Muscle of arm (tissue), 14 donors: ENCODE results near the gene FAAP20. TPM values are rescaled to one million over a fixed set of nuclear protein-coding genes. Genes with fewer than 3 reads are reported as not detected.

Experiments used
- DNase-seq: peaks from one replicate; pipeline ENCODE4 v3.0.0-alpha.2; 2013
- long read RNA-seq, 11 donors: transcript quantifications; one replicate each; lab custom pipeline, GENCODE V29; 2026
- polyA plus RNA-seq, 12 donors: library from polyadenylated mRNA; unstranded; fragments of 120-200 nt; gene quantifications; one replicate each; pipeline ENCODE4 v1.2.1, GENCODE V29; 2013; ENCODE audit not compliant: insufficient read length in 12 of 12

The FAAP20 gene, protein sequence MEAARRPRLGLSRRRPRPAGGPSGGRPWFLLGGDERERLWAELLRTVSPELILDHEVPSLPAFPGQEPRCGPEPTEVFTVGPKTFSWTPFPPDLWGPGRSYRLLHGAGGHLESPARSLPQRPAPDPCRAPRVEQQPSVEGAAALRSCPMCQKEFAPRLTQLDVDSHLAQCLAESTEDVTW
- 10 to 100 TPM in 11 of 12 donors, not detected in 1; 21.5 to 81.7 (median 26.8) TPM for polyA plus RNA-seq
- long read RNA-seq, donor 1, full-length matches to known transcripts: 33 of 40 reads
- long read RNA-seq, donor 1, partial matches to known transcripts: 7 of 40 reads
- long read RNA-seq, donor 1, other reads (novel, unspliced or antisense): 0 of 40 reads
- long read RNA-seq, donor 2, transcript FAAP20-202 (4 exons, 729 nt): major isoform, 19 of 24 reads
- long read RNA-seq, donor 2, partial matches to known transcripts: 0 of 24 reads
- long read RNA-seq, donor 2, other reads (novel, unspliced or antisense): 0 of 24 reads
- long read RNA-seq, donor 3, transcript FAAP20-202 (4 exons, 729 nt): major isoform, 5 of 17 reads
- long read RNA-seq, donor 3, partial matches to known transcripts: 9 of 17 reads
- long read RNA-seq, donor 3, other reads (novel, unspliced or antisense): 0 of 17 reads
- long read RNA-seq, donor 4, transcript FAAP20-202 (4 exons, 729 nt): major isoform, 8 of 10 reads
- long read RNA-seq, donor 4, partial matches to known transcripts: 0 of 10 reads
- long read RNA-seq, donor 4, other reads (novel, unspliced or antisense): 0 of 10 reads
- long read RNA-seq, donor 5, full-length matches to known transcripts: 32 of 32 reads
- long read RNA-seq, donor 5, partial matches to known transcripts: 0 of 32 reads
- long read RNA-seq, donor 5, other reads (novel, unspliced or antisense): 0 of 32 reads
- long read RNA-seq, donor 6, transcript FAAP20-212 (3 exons, 701 nt): minor isoform, 5 of 26 reads
- long read RNA-seq, donor 6, transcript FAAP20-202 (4 exons, 729 nt): major isoform, 18 of 26 reads
- long read RNA-seq, donor 6, partial matches to known transcripts: 0 of 26 reads
- long read RNA-seq, donor 6, other reads (novel, unspliced or antisense): 0 of 26 reads
- long read RNA-seq, donor 7, full-length matches to known transcripts: 13 of 13 reads
- long read RNA-seq, donor 7, partial matches to known transcripts: 0 of 13 reads
- long read RNA-seq, donor 7, other reads (novel, unspliced or antisense): 0 of 13 reads
- long read RNA-seq, donor 8, full-length matches to known transcripts: 26 of 26 reads
- long read RNA-seq, donor 8, partial matches to known transcripts: 0 of 26 reads
- long read RNA-seq, donor 8, other reads (novel, unspliced or antisense): 0 of 26 reads
- long read RNA-seq, donor 9, transcript FAAP20-202 (4 exons, 729 nt): major isoform, 14 of 19 reads
- long read RNA-seq, donor 9, partial matches to known transcripts: 0 of 19 reads
- long read RNA-seq, donor 9, other reads (novel, unspliced or antisense): 0 of 19 reads
- long read RNA-seq, donor 10, transcript FAAP20-202 (4 exons, 729 nt): major isoform, 9 of 14 reads
- long read RNA-seq, donor 10, partial matches to known transcripts: 0 of 14 reads
- long read RNA-seq, donor 10, other reads (novel, unspliced or antisense): 0 of 14 reads
- long read RNA-seq, donor 11, transcript FAAP20-202 (4 exons, 729 nt): major isoform, 18 of 24 reads
- long read RNA-seq, donor 11, partial matches to known transcripts: 0 of 24 reads
- long read RNA-seq, donor 11, other reads (novel, unspliced or antisense): 0 of 24 reads

DNA sequence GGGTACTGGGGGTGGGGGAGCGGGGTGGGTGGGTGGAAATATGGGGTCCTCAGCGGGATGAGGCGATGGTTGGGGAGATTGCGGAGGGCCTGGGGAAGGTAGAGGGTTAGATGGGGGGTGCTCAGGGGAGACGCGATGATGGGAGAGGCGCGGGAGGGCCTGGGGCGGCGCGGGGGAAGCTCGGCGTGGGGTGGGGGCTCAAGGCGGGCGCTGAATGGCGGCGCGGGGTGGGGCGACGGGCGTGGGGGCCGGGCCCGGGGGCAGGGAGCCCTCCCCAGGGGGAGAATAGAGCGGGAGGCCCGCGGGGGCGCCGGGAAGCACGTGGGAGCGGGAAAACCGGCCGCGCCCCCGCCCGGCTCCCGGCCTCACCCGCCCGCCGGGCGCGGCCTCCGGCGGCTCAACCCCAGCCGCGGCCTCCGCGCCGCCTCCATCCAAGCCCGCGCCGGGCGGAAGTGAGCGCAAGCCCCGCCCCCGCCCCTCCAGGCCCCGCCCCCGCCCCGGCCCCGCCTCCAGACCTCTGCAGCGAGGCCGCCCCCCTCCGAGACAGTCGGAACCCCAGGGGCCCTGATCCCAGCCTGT, at the start of gene FAAP20:
Gene FAAP20, minus strand, starts transcription at position 454 of the 579 bp plus-strand sequence. Its CDS starts 23 bp downstream, at position 431.
- no peak for DNase-seq

GRCh38 chr1:2242814-2243725, 48.5 kb upstream of the FAAP20 start:
- DNase-seq: no peak

DNA sequence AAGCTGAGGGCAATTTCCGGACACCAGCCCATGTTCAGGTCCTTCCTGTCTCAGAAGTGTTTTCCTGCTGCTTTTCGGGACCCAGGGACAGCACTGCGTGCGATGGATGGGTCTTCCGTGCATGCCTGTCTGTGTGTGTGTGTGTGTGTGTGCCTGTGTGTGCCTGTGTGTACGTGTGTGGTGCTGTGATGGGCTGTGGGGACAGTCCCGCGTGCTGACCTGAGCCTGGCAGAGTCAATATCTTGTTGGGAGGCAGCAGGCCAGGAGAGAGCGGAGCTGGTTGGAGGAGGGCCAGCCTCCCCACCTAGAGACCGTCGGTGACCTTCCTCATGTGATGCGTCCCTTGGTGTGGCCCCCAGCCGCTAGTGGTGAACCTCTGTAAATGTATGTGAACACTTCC, 47.2 kb upstream of the FAAP20 start:
- DNase-seq: no peak

DNA sequence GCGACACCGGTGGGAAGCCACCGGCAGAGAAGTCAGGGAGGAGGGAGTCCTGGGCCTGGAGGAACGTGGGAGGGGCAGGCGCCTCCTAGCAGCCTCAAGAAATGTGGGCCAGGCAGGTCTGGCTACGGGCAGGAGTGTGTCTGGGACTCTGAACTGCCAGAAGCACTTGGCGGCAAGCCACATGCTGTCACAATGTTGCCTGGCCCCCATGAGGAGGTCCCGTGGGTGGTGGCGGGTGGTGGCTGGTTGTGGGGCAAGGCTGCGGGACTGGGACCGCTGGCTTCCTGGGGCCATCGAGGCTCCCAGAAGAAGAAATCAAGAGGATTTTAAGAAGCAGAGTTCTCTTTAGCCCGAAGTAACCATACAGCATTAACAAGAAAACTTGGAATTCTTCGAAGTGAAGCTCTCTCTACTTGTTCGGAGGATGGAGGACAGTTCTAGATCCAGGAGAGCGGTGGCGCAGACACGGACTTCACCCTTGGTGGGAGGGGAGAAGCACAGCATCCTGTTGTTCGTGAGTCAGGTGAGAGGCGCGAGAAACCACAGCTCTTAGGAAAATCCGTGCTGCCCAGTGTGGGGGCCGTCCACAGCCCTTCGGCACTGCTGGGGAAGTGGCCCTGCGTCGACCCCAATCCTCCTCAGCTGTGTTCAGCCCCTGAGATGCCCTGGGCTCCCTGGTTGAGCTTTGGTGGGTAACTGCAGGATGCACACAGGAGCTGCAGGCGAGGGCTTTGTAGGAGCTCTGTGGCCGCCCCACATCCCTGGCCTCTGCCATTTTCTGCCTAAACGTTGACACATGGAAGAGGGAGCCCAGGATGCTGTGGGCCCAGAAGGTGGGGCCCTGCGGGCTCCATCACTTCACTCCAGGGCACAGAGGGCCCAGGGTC, 45.9 kb upstream of the FAAP20 start:
- no peak for DNase-seq

- DNase-seq: no peak
These were observed 44.9 kb upstream of the FAAP20 start for GRCh38 chr1:2239384-2239985.

DNA sequence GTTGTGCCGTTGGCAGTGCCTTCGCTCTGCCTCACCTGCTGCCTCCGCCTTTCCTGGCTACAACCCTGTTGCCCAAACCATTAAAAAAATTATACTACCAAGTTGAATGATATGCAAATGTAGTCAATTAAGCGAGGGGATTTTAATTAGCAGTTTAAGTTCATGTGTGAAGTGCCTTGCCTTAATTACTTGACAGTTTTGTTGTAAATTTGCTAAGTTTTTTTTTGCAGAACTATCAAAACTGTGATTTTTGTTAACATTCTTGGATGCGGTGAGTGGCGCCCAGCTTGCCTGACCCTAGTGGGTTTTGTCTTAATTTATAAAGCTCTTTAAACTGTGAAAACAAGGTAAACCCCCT, 44.4 kb upstream of the FAAP20 start:
- DNase-seq: no peak

- DNase-seq: no peak
These were observed 43.9 kb upstream of the FAAP20 start for GRCh38 chr1:2238361-2239012.

DNA sequence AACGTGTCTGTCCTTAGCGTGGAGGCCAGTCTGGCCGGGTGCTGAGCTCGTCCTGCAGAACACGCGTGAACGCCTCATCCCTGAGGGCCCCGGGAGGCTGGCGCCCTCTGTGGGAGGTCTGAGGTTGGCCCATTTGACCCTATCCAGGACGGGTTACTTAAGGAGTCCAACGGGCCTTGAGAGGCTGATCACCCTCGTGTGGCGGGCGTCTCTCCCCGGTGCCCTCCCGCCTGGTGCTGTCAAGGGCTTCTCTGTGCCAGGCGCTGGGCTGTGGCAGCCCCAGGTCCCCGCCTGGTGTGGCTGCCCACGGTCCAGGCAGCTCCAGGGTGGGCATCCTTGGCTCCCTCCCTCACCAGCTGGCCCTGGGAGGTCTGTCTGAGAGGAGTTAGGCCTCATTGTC, 43.2 kb upstream of the FAAP20 start:
- DNase-seq: no peak

- DNase-seq: no peak
These were observed 42.4 kb upstream of the FAAP20 start for GRCh38 chr1:2236695-2237677.

- no peak for DNase-seq
These were observed 40.9 kb upstream of the FAAP20 start for GRCh38 chr1:2235300-2235998.

GRCh38 chr1:2234762-2235113, 40.2 kb upstream of the FAAP20 start:
- no peak for DNase-seq

DNA sequence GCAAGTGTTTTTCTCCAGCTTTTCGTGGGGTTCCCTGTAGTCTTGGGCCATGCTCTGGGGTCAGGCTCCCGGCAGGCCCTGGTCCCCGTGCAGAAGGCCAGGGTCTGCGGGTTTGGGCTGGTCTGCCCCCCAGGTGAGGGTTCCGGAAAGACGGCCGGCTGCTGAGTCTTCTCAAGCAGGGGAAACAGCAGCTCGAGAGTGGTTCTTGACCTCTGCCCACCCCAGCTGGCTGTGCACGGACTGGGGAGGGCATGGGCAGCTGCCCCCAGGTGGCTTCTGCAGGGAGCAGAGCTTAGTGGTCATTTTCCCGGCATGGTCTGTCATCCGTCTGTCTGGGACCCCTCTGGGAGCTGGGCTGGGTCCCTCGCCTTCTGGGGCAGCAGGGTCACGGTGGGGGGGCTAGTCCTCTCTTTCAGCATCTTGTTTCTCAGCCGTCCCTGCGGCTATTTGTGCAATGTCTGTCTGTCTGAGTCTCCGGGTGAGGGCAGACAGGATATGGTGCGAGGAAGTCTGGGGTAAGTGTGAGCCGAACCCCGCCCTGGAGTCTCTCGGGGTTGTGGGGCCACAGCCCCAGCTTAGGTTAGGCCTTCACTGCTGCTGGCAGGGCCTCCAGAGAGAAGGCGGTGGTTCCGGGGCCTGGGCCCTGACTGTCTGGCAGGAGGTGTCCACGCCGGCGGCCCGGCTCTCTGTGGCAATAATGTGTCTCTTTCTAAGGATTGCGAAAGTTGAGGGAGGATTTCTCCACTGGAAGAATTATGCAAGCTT, 39.6 kb upstream of the FAAP20 start:
- no peak for DNase-seq

DNA sequence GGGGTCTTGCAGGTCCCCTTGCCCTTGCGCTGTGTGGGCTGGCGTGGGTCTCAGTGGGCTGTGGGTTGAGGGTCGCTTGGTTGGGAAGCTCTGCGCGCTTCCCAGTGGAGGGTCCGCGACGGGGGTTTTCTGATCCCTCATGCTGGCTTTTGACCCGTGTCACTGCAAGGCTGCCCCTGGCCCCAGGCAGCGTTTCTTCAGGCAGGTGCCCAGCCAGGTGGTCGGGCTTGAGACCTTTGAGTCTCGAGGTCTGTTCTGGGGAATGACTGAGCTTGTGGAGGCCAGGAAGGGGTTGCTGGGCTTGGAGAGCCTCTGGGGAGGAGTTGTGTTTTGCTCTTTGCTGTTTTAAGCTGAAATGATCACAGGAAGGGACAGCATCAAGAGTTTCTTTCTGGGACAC, 38.9 kb upstream of the FAAP20 start:
- DNase-seq: no peak

DNA sequence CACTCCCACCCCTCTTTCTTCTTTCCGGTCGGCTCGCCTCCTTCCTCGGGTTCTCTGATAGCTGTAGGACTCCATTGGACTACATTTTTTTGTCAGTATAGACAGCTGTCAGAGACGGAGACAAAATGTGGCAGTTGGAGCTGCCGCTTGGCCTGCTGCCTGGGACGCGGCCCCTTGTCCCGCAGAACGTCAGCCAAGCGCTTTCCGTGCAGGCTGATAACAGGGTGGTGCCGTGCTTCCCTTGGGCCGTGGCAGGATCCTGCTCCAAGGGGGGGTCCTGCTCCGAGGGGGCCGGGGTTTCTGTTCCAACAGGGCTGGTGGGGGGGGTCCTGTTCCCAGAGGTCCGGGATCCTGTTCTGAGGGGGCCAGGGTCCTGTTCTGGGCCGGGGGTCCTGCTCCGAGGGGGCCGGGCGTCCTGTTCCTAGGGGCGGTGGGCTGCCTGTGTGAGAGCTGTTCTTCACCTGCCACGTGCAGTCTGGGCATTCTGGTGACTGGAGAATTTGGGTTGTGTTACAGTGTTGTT, 38.4 kb upstream of the FAAP20 start:
- no peak for DNase-seq
